ENCODE data around the gene ALDH2. TPM values are rescaled to one million over a fixed set of nuclear protein-coding genes. Genes with fewer than 3 reads are reported as not detected.
A peak's percentile ranks its signal among the peaks of the same experiment; 100 is the strongest.
"Not testable (repeated sequence)": the region's sequence is repeated elsewhere in the genome, so short reads cannot be mapped to it uniquely, and the experiment has no call there.

ALDH2 gene
- total RNA-seq: 100 to 1,000 TPM in 3 of 5 donors, 10 to 100 TPM in 2; 50.3 to 196 (median 116) TPM
- 100 to 1,000 TPM; 129 to 296 (median 134) TPM for polyA plus RNA-seq
- long read RNA-seq, donor 1, full-length matches to known transcripts: 17 of 29 reads
- long read RNA-seq, donor 1, partial matches to known transcripts: 12 of 29 reads
- long read RNA-seq, donor 1, other reads (novel, unspliced or antisense): 0 of 29 reads
- long read RNA-seq, donor 2, full-length matches to known transcripts: 29 of 54 reads
- long read RNA-seq, donor 2, partial matches to known transcripts: 25 of 54 reads
- long read RNA-seq, donor 2, other reads (novel, unspliced or antisense): 0 of 54 reads
- long read RNA-seq, donor 3, full-length matches to known transcripts: 17 of 17 reads
- long read RNA-seq, donor 3, partial matches to known transcripts: 0 of 17 reads
- long read RNA-seq, donor 3, other reads (novel, unspliced or antisense): 0 of 17 reads
- long read RNA-seq, donor 4, full-length matches to known transcripts: 3 of 3 reads
- long read RNA-seq, donor 4, partial matches to known transcripts: 0 of 3 reads
- long read RNA-seq, donor 4, other reads (novel, unspliced or antisense): 0 of 3 reads
- long read RNA-seq, donor 5, full-length matches to known transcripts: 26 of 39 reads
- long read RNA-seq, donor 5, partial matches to known transcripts: 13 of 39 reads
- long read RNA-seq, donor 5, other reads (novel, unspliced or antisense): 0 of 39 reads
- long read RNA-seq, donor 6, full-length matches to known transcripts: 63 of 113 reads
- long read RNA-seq, donor 6, partial matches to known transcripts: 50 of 113 reads
- long read RNA-seq, donor 6, other reads (novel, unspliced or antisense): 0 of 113 reads
- long read RNA-seq, donor 7, full-length matches to known transcripts: 46 of 73 reads
- long read RNA-seq, donor 7, partial matches to known transcripts: 27 of 73 reads
- long read RNA-seq, donor 7, other reads (novel, unspliced or antisense): 0 of 73 reads
- long read RNA-seq, donor 8, full-length matches to known transcripts: 26 of 36 reads
- long read RNA-seq, donor 8, partial matches to known transcripts: 10 of 36 reads
- long read RNA-seq, donor 8, other reads (novel, unspliced or antisense): 0 of 36 reads
- long read RNA-seq, donor 9, full-length matches to known transcripts: 19 of 50 reads
- long read RNA-seq, donor 9, partial matches to known transcripts: 31 of 50 reads
- long read RNA-seq, donor 9, other reads (novel, unspliced or antisense): 0 of 50 reads
- long read RNA-seq, donor 10, full-length matches to known transcripts: 16 of 16 reads
- long read RNA-seq, donor 10, partial matches to known transcripts: 0 of 16 reads
- long read RNA-seq, donor 10, other reads (novel, unspliced or antisense): 0 of 16 reads

- H3K4me1 ChIP-seq: peaks cover 39 to 60% (median 52%) of the 10 kb centered on the region in 4 donors
- no peaks in the 10 kb centered on the region for H3K9me3 ChIP-seq
- peak; percentile 83 to 92 for DNase-seq
- peak within 1 kb of the TSS; percentile 86 to 94 (median 92) for H3K27ac ChIP-seq
- peaks cover 0 to 8% (median 3%) of the 10 kb centered on the region in 4 donors for H3K36me3 ChIP-seq
- peak in 1 of 4 donors; percentile 34 for TF ChIP-seq POLR2A (IDR thresholded peaks at IDR 0.05)
- peak; percentile 53 to 96 (median 92) for TF ChIP-seq POLR2AphosphoS5 (IDR thresholded peaks at IDR 0.05)
- peak in 1 of 7 experiments; percentile 23 for TF ChIP-seq CTCF (IDR thresholded peaks at IDR 0.05)
- TF ChIP-seq EP300 (IDR thresholded peaks at IDR 0.05): no peak
- intact Hi-C loops (cut with DNase I; ENCODE audit: low total_unique reads): no loop called here
- no peaks in the 10 kb centered on the region for H3K27me3 ChIP-seq
- WGBS, 5 donors: 0 to 1% (median 1%) methylated on average over 30 to 72 of the region's 73 CpGs
- peak within 1 kb of the TSS; percentile 68 to 94 (median 88) for H3K4me3 ChIP-seq
Measured at GRCh38 chr12:111766608-111767361, at the start of gene ALDH2. ALDH2 (plus strand) TSS chr12:111766933; CDS start chr12:111766983, 50 bp downstream.

GRCh38 chr12:111719316-111719715, 47.4 kb upstream of the ALDH2 start:
- 88 to 96% (median 94%) methylated on average over 10 of the region's 10 CpGs for WGBS, 5 donors
- H3K4me1 ChIP-seq; H3K9me3 ChIP-seq; H3K27me3 ChIP-seq; H3K4me3 ChIP-seq; intact Hi-C loops (cut with DNase I; ENCODE audit: low total_unique reads); H3K27ac ChIP-seq; DNase-seq: not testable (repeated sequence)
- peaks cover 24 to 91% (median 81%) of the 10 kb centered on the region in 4 donors for H3K36me3 ChIP-seq

- H3K4me1 ChIP-seq: no peaks in the 10 kb centered on the region
- H3K27me3 ChIP-seq: no peaks in the 10 kb centered on the region
- H3K9me3 ChIP-seq: no peaks in the 10 kb centered on the region
- H3K27ac ChIP-seq: no peak overlapping the region
- peaks cover 24 to 88% (median 77%) of the 10 kb centered on the region in 4 donors for H3K36me3 ChIP-seq
- 92 to 96% (median 94%) methylated on average over 6 of the region's 6 CpGs for WGBS, 5 donors
- intact Hi-C loops (cut with DNase I; ENCODE audit: low total_unique reads): no loop called here
- DNase-seq: no peak
- H3K4me3 ChIP-seq: no peak overlapping the region
- TF ChIP-seq CTCF (IDR thresholded peaks at IDR 0.05): no peak
- no peak for TF ChIP-seq EP300 (IDR thresholded peaks at IDR 0.05)
- no peak for TF ChIP-seq POLR2AphosphoS5 (IDR thresholded peaks at IDR 0.05)
- no peak for TF ChIP-seq POLR2A (IDR thresholded peaks at IDR 0.05)
Measured at GRCh38 chr12:111720457-111720856, 46.3 kb upstream of the ALDH2 start.

- H3K27me3 ChIP-seq; DNase-seq; H3K4me3 ChIP-seq; H3K4me1 ChIP-seq; intact Hi-C loops (cut with DNase I; ENCODE audit: low total_unique reads); H3K27ac ChIP-seq; H3K9me3 ChIP-seq: not testable (repeated sequence)
- WGBS, 5 donors: 93 to 99% (median 97%) methylated on average over 16 to 46 of the region's 46 CpGs
- H3K36me3 ChIP-seq: peaks cover 21 to 88% (median 80%) of the 10 kb centered on the region in 4 donors
Measured at GRCh38 chr12:111723646-111724360, 42.9 kb upstream of the ALDH2 start.

All from stomach (tissue), 19 donors.